Prostate gland (tissue), 2 donors: ENCODE measurements around the gene DAB1.

Source experiments
- POLR2A ChIP-seq: fragments of 450-650 bp; IDR thresholded peaks from one replicate; pipeline ENCODE4 v1.6.1; 2016; ENCODE audit warnings: antibody characterized with exemption, mild to moderate bottlenecking
- POLR2AphosphoS5 ChIP-seq: sonication (generic); formaldehyde crosslinking; IDR thresholded peaks from one replicate; pipeline ENCODE4 v1.6.1; 2017; ENCODE audit warnings: antibody characterized with exemption
- TF ChIP-seq, protein P1 (sequence below), 4 experiments: fragments of 200-600 bp in 2 of 4; fragments of 450-650 bp in 2 of 4; sonication (generic) in 2 of 4; IDR thresholded peaks; 1 replicate in 3 of 4; 2 replicates in 1 of 4; pipeline ENCODE4 v1.5.1; 2016 to 2019; ENCODE audit warnings: antibody characterized with exemption in 4 of 4, mild to moderate bottlenecking in 2 of 4, moderate library complexity in 2 of 4

DNA sequence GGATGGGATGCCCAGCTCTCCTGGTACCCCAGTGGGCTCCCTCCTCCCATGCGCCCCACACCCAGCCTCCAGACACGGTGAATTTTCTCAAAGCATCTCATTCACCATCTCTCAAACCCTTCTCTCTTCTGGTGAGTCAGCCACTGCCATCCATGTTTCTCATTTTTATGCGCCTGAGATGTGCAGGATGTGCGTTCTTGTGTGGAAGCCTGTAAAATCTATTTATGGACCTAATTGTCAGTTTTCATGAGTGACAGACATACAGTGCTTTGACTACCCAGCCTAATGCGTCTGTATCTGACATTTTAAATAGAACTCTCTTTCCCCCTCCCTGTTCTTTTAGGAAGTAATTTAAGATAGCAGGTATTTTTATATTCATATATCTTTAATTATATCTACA lies 158.8 kb downstream of the DAB1 start:
- TF ChIP-seq, protein P1, sequence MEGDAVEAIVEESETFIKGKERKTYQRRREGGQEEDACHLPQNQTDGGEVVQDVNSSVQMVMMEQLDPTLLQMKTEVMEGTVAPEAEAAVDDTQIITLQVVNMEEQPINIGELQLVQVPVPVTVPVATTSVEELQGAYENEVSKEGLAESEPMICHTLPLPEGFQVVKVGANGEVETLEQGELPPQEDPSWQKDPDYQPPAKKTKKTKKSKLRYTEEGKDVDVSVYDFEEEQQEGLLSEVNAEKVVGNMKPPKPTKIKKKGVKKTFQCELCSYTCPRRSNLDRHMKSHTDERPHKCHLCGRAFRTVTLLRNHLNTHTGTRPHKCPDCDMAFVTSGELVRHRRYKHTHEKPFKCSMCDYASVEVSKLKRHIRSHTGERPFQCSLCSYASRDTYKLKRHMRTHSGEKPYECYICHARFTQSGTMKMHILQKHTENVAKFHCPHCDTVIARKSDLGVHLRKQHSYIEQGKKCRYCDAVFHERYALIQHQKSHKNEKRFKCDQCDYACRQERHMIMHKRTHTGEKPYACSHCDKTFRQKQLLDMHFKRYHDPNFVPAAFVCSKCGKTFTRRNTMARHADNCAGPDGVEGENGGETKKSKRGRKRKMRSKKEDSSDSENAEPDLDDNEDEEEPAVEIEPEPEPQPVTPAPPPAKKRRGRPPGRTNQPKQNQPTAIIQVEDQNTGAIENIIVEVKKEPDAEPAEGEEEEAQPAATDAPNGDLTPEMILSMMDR (IDR thresholded peaks at IDR 0.05), result no peak
- TF ChIP-seq POLR2AphosphoS5 (no peak), POLR2A (no peak)
